GM23338 (cell line): ENCODE measurements around the gene STX17. TPM values are rescaled to one million over a fixed set of nuclear protein-coding genes. Genes with fewer than 3 reads are reported as not detected.

ENCODE experiments used
- ATAC-seq: fragments of 200-7000 bp; cut with Tn5 transposase; 3 replicates; pipeline ENCODE4 v1.9.1; 2020
- DNase-seq: peaks from one replicate; pipeline ENCODE4 v3.0.0-alpha.2; 2015; ENCODE audit warnings: low spot score
- H2AFZ ChIP-seq: fragments of 200-600 bp; sonication (generic); 2 replicates; pipeline ENCODE4 v1.8.0; 2016; ENCODE audit warnings: antibody characterized with exemption, mild to moderate bottlenecking, moderate library complexity
- H3F3A ChIP-seq: fragments of 200-600 bp; sonication (generic); replicated peaks from 2 replicates; pipeline ENCODE4 v1.8.0; 2017; ENCODE audit warnings: antibody characterized with exemption, mixed run types, low read depth
- H3K27ac ChIP-seq: fragments of 200-600 bp; sonication (generic); 2 replicates; pipeline ENCODE4 v1.6.1; 2016; ENCODE audit warnings: low read depth
- H3K27me3 ChIP-seq: fragments of 200-600 bp; sonication (generic); 2 replicates; pipeline ENCODE4 v1.8.0; 2016; ENCODE audit warnings: mild to moderate bottlenecking, mixed run types, moderate library complexity; ENCODE audit not compliant: insufficient read depth
- H3K36me3 ChIP-seq: fragments of 200-600 bp; sonication (generic); 2 replicates; pipeline ENCODE4 v1.8.0; 2016; ENCODE audit warnings: mild to moderate bottlenecking; ENCODE audit not compliant: insufficient read depth
- H3K4me1 ChIP-seq: fragments of 200-600 bp; sonication (generic); 2 replicates; pipeline ENCODE4 v1.8.0; 2016; ENCODE audit warnings: mild to moderate bottlenecking, moderate library complexity; ENCODE audit not compliant: insufficient read depth
- H3K4me2 ChIP-seq: fragments of 200-600 bp; sonication (generic); 2 replicates; pipeline ENCODE4 v1.7.1; 2017; ENCODE audit warnings: mixed run types
- H3K4me3 ChIP-seq: fragments of 200-600 bp; sonication (generic); 2 replicates; pipeline ENCODE4 v1.6.1; 2016; ENCODE audit warnings: mixed run types
- H3K79me2 ChIP-seq: fragments of 200-600 bp; sonication (generic); replicated peaks from 2 replicates; pipeline ENCODE4 v1.8.0; 2017; ENCODE audit warnings: mild to moderate bottlenecking; ENCODE audit not compliant: insufficient read depth
- H3K9me2 ChIP-seq: fragments of 200-600 bp; sonication (generic); 2 replicates; pipeline ENCODE4 v1.8.0; 2017; ENCODE audit not compliant: insufficient read depth
- H4K20me1 ChIP-seq: fragments of 200-600 bp; sonication (generic); replicated peaks from 2 replicates; pipeline ENCODE4 v1.8.0; 2017; ENCODE audit warnings: mild to moderate bottlenecking; ENCODE audit not compliant: insufficient read depth
- H3K27ac Mint-ChIP-seq: 2 replicates; pipeline ENCODE4 v1.8.0; 2020; ENCODE audit warnings: inconsistent platforms, mild to moderate bottlenecking, moderate library complexity, mixed read lengths
- H3K27me3 Mint-ChIP-seq: 3 replicates; pipeline ENCODE4 v1.8.0; 2022; ENCODE audit warnings: low read depth, mild to moderate bottlenecking, moderate library complexity, mixed read lengths, inconsistent platforms; ENCODE audit not compliant: insufficient read depth, poor library complexity
- H3K36me3 Mint-ChIP-seq: 3 replicates; pipeline ENCODE4 v1.8.0; 2021; ENCODE audit warnings: low read depth, mild to moderate bottlenecking, inconsistent platforms, moderate library complexity, mixed read lengths
- H3K4me1 Mint-ChIP-seq: 3 replicates; pipeline ENCODE4 v1.8.0; 2020; ENCODE audit warnings: mild to moderate bottlenecking, inconsistent platforms, mixed read lengths
- H3K4me3 Mint-ChIP-seq: 3 replicates; pipeline ENCODE4 v1.8.0; 2021; ENCODE audit warnings: moderate library complexity, mild to moderate bottlenecking, inconsistent platforms, mixed read lengths
- H3K9me3 Mint-ChIP-seq: 3 replicates; pipeline ENCODE4 v1.8.0; 2020; ENCODE audit warnings: moderate library complexity, mild to moderate bottlenecking, inconsistent platforms, mixed read lengths
- CREB1 ChIP-seq: fragments of 250-450 bp; sonication (Bioruptor Pico); IDR thresholded peaks from 2 replicates; pipeline ENCODE4 v1.5.0; 2020; ENCODE audit warnings: low read depth, mild to moderate bottlenecking, moderate library complexity
- EZH2 ChIP-seq: fragments of 200-600 bp; sonication (generic); IDR thresholded peaks from one replicate; pipeline ENCODE4 v1.8.0; 2017; ENCODE audit warnings: antibody characterized with exemption, mild to moderate bottlenecking, low read depth; ENCODE audit not compliant: unreplicated experiment
- EZH2phosphoT487 ChIP-seq: fragments of 200-600 bp; sonication (generic); IDR thresholded peaks from one replicate; pipeline ENCODE4 v1.8.1; 2018; ENCODE audit warnings: antibody characterized with exemption; ENCODE audit not compliant: unreplicated experiment
- JUNB ChIP-seq: IDR thresholded peaks from one replicate; pipeline ENCODE4 v1.6.1; 2016; ENCODE audit warnings: antibody characterized with exemption; ENCODE audit not compliant: unreplicated experiment
- NANOG ChIP-seq: IDR thresholded peaks from 2 replicates; pipeline ENCODE4 v1.6.1; 2016; ENCODE audit warnings: antibody characterized with exemption, borderline replicate concordance
- POLR2AphosphoS5 ChIP-seq: IDR thresholded peaks from 2 replicates; pipeline ENCODE4 v1.6.1; 2016; ENCODE audit warnings: antibody characterized with exemption, low read depth
- REST ChIP-seq: IDR thresholded peaks from one replicate; pipeline ENCODE4 v1.6.1; 2018; ENCODE audit warnings: antibody characterized with exemption; ENCODE audit not compliant: unreplicated experiment
- STAT1 ChIP-seq: IDR thresholded peaks from one replicate; pipeline ENCODE4 v1.6.1; 2016; ENCODE audit warnings: antibody characterized with exemption; ENCODE audit not compliant: unreplicated experiment
- ZNF114 ChIP-seq: fragments of 250-450 bp; sonication (Bioruptor Pico); IDR thresholded peaks from 2 replicates; pipeline ENCODE4 v1.5.0; 2020; ENCODE audit warnings: mild to moderate bottlenecking, moderate library complexity
- ZNF331 ChIP-seq: fragments of 250-450 bp; sonication (Bioruptor Pico); IDR thresholded peaks from 2 replicates; pipeline ENCODE4 v1.5.0; 2020; ENCODE audit warnings: low read depth, mild to moderate bottlenecking, moderate library complexity
- polyA plus RNA-seq: library from polyadenylated mRNA; unstranded; fragments of >200 nt; fragmentation: Nextera tagmentation; extraction: Ambion mirVana; gene quantifications from 2 replicates; pipeline ENCODE4 v1.2.1, GENCODE V29; 2016
- total RNA-seq: library from RNA; depleted of rRNA; stranded (reverse); fragments of >200 nt; shearing (Covaris generic); gene quantifications from 2 replicates; pipeline ENCODE4 v1.2.3, GENCODE V29; 2014
- TF ChIP-seq, protein P1 (sequence below): fragments of 250-450 bp; sonication (Bioruptor Pico); IDR thresholded peaks from 2 replicates; pipeline ENCODE4 v1.5.0; 2020; ENCODE audit warnings: mild to moderate bottlenecking, moderate library complexity
- TF ChIP-seq, protein P2 (sequence below): IDR thresholded peaks from 2 replicates; pipeline ENCODE4 v1.6.1; 2016; ENCODE audit warnings: antibody characterized with exemption
- TF ChIP-seq, protein P3 (sequence below), 2 experiments: fragments of 200-600 bp in 1 of 2; sonication (generic) in 1 of 2; conservative IDR thresholded peaks; 2 replicates each; pipeline versions ENCODE4 v1.5.1 to v1.6.1; 2016 to 2017; ENCODE audit warnings: antibody characterized with exemption in 2 of 2, low read depth in 2 of 2, mild to moderate bottlenecking in 2 of 2, moderate library complexity in 1 of 2

The STX17 gene
- total and polyA plus RNA-seq, 2 experiments from 2014 or later = 12.9 to 24.2 TPM

- Histone ChIP-seq H3K4me3 (no peak overlapping the region), H3K27ac (no peak overlapping the region), H3K4me1 (peaks cover 8% of the 10 kb centered on the region), H3F3A (no peaks in the 10 kb centered on the region), H3K36me3 (no peaks in the 10 kb centered on the region), H3K4me2 (no peak overlapping the region), H3K79me2 (no peaks in the 10 kb centered on the region), H2AFZ (no peak overlapping the region), H3K27me3 (no peaks in the 10 kb centered on the region), H4K20me1 (no peaks in the 10 kb centered on the region), H3K9me2 (no peaks in the 10 kb centered on the region)
- Mint-ChIP-seq H3K36me3 (no peaks in the 10 kb centered on the region), H3K27ac (no peak overlapping the region), H3K9me3 (no peaks in the 10 kb centered on the region), H3K4me1 (peaks cover 15% of the 10 kb centered on the region), H3K27me3 (peaks cover 4% of the 10 kb centered on the region), H3K4me3 (no peak overlapping the region)
- DNase-seq = no peak
- ATAC-seq = no peak
- TF ChIP-seq STAT1 = no peak
- TF ChIP-seq, protein P1, sequence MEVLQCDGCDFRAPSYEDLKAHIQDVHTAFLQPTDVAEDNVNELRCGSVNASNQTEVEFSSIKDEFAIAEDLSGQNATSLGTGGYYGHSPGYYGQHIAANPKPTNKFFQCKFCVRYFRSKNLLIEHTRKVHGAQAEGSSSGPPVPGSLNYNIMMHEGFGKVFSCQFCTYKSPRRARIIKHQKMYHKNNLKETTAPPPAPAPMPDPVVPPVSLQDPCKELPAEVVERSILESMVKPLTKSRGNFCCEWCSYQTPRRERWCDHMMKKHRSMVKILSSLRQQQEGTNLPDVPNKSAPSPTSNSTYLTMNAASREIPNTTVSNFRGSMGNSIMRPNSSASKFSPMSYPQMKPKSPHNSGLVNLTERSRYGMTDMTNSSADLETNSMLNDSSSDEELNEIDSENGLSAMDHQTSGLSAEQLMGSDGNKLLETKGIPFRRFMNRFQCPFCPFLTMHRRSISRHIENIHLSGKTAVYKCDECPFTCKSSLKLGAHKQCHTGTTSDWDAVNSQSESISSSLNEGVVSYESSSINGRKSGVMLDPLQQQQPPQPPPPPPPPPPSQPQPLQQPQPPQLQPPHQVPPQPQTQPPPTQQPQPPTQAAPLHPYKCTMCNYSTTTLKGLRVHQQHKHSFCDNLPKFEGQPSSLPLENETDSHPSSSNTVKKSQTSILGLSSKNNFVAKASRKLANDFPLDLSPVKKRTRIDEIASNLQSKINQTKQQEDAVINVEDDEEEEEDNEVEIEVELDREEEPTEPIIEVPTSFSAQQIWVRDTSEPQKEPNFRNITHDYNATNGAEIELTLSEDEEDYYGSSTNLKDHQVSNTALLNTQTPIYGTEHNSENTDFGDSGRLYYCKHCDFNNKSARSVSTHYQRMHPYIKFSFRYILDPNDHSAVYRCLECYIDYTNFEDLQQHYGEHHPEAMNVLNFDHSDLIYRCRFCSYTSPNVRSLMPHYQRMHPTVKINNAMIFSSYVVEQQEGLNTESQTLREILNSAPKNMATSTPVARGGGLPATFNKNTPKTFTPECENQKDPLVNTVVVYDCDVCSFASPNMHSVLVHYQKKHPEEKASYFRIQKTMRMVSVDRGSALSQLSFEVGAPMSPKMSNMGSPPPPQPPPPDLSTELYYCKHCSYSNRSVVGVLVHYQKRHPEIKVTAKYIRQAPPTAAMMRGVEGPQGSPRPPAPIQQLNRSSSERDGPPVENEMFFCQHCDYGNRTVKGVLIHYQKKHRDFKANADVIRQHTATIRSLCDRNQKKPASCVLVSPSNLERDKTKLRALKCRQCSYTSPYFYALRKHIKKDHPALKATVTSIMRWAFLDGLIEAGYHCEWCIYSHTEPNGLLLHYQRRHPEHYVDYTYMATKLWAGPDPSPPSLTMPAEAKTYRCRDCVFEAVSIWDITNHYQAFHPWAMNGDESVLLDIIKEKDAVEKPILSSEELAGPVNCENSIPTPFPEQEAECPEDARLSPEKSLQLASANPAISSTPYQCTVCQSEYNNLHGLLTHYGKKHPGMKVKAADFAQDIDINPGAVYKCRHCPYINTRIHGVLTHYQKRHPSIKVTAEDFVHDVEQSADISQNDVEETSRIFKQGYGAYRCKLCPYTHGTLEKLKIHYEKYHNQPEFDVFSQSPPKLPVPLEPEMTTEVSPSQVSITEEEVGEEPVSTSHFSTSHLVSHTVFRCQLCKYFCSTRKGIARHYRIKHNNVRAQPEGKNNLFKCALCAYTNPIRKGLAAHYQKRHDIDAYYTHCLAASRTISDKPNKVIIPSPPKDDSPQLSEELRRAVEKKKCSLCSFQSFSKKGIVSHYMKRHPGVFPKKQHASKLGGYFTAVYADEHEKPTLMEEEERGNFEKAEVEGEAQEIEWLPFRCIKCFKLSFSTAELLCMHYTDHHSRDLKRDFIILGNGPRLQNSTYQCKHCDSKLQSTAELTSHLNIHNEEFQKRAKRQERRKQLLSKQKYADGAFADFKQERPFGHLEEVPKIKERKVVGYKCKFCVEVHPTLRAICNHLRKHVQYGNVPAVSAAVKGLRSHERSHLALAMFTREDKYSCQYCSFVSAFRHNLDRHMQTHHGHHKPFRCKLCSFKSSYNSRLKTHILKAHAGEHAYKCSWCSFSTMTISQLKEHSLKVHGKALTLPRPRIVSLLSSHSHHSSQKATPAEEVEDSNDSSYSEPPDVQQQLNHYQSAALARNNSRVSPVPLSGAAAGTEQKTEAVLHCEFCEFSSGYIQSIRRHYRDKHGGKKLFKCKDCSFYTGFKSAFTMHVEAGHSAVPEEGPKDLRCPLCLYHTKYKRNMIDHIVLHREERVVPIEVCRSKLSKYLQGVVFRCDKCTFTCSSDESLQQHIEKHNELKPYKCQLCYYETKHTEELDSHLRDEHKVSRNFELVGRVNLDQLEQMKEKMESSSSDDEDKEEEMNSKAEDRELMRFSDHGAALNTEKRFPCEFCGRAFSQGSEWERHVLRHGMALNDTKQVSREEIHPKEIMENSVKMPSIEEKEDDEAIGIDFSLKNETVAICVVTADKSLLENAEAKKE (CRISPR knock-in tag) = no peak
- TF ChIP-seq ZNF331 = no peak
- TF ChIP-seq, protein P2, sequence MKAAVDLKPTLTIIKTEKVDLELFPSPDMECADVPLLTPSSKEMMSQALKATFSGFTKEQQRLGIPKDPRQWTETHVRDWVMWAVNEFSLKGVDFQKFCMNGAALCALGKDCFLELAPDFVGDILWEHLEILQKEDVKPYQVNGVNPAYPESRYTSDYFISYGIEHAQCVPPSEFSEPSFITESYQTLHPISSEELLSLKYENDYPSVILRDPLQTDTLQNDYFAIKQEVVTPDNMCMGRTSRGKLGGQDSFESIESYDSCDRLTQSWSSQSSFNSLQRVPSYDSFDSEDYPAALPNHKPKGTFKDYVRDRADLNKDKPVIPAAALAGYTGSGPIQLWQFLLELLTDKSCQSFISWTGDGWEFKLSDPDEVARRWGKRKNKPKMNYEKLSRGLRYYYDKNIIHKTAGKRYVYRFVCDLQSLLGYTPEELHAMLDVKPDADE = no peak
- TF ChIP-seq EZH2 = no peak
- TF ChIP-seq JUNB = no peak
- no peak for TF ChIP-seq NANOG
- TF ChIP-seq POLR2AphosphoS5 = no peak
- TF ChIP-seq REST = no peak
- no peak for TF ChIP-seq EZH2phosphoT487
- TF ChIP-seq, protein P3, sequence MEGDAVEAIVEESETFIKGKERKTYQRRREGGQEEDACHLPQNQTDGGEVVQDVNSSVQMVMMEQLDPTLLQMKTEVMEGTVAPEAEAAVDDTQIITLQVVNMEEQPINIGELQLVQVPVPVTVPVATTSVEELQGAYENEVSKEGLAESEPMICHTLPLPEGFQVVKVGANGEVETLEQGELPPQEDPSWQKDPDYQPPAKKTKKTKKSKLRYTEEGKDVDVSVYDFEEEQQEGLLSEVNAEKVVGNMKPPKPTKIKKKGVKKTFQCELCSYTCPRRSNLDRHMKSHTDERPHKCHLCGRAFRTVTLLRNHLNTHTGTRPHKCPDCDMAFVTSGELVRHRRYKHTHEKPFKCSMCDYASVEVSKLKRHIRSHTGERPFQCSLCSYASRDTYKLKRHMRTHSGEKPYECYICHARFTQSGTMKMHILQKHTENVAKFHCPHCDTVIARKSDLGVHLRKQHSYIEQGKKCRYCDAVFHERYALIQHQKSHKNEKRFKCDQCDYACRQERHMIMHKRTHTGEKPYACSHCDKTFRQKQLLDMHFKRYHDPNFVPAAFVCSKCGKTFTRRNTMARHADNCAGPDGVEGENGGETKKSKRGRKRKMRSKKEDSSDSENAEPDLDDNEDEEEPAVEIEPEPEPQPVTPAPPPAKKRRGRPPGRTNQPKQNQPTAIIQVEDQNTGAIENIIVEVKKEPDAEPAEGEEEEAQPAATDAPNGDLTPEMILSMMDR (conservative IDR thresholded peaks at IDR 0.05; ENCODE audit: low read depth in 2 of 2) = no peak
- TF ChIP-seq ZNF114 (CRISPR knock-in tag) = no peak
- no peak for TF ChIP-seq CREB1
These were observed 10.9 kb upstream of the STX17 start for GRCh38 chr9:99895510-99895909.
